Spleen (tissue), 3 donors: Measurements from ENCODE around the gene IL1RN.

ENCODE experiments used
- POLR2A ChIP-seq, 3 donors: fragments of 450-650 bp; IDR thresholded peaks; one replicate each; pipeline ENCODE4 v1.5.1; 2017; ENCODE audit warnings: antibody characterized with exemption in 3 of 3, mild to moderate bottlenecking in 1 of 3
- POLR2AphosphoS5 ChIP-seq, 3 donors: sonication (generic); formaldehyde crosslinking; IDR thresholded peaks; one replicate each; pipeline ENCODE4 v1.5.1; 2017; ENCODE audit warnings: antibody characterized with exemption in 3 of 3

DNA sequence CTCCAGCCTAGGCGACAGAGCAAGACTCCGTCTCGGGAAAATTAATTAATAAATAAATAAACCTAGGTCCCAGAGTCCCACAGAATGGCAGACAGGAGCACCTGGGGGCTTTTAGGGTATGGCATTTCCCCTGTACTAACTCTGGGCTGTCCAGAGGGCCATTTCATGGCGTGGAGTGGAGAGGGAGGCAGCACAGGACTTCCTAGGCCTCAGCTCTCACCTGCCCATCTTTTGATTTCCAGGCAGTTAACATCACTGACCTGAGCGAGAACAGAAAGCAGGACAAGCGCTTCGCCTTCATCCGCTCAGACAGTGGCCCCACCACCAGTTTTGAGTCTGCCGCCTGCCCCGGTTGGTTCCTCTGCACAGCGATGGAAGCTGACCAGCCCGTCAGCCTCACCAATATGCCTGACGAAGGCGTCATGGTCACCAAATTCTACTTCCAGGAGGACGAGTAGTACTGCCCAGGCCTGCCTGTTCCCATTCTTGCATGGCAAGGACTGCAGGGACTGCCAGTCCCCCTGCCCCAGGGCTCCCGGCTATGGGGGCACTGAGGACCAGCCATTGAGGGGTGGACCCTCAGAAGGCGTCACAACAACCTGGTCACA, 5.1 kb downstream of the IL1RN start:
- no peak for TF ChIP-seq POLR2AphosphoS5 (IDR thresholded peaks at IDR 0.05)
- no peak for TF ChIP-seq POLR2A (IDR thresholded peaks at IDR 0.05)
